Retinal pigment epithelial cell (primary cell): ENCODE measurements around the gene PLD4.

ENCODE experiments used
- DNase-seq: peaks from one replicate; pipeline ENCODE4 v3.0.0-alpha.2; 2010; ENCODE audit warnings: low read depth
- H3K4me3 ChIP-seq: 2 replicates; pipeline ENCODE4 v1.5.1; 2011; ENCODE audit warnings: mild to moderate bottlenecking, low read length, control low read depth, moderate library complexity
- CTCF ChIP-seq: conservative IDR thresholded peaks from 2 replicates; pipeline ENCODE4 v1.5.1; 2011; ENCODE audit warnings: low read depth, low read length, control low read depth, inconsistent platforms

Gene PLD4

GRCh38 chr14:104892531-104893434 lies 31.9 kb upstream of the PLD4 start:
- no peak for TF ChIP-seq CTCF
- DNase-seq = no peak
- no peak overlapping the region for H3K4me3 ChIP-seq

GRCh38 chr14:104893435-104894207 lies 31.1 kb upstream of the PLD4 start:
- TF ChIP-seq CTCF = no peak
- H3K4me3 ChIP-seq = no peak overlapping the region
- DNase-seq = no peak

- TF ChIP-seq CTCF = no peak
- H3K4me3 ChIP-seq = no peak overlapping the region
- DNase-seq = no peak
Observed at GRCh38 chr14:104894331-104895206, 30.1 kb upstream of the PLD4 start.

GRCh38 chr14:104895207-104895785 lies 29.4 kb upstream of the PLD4 start:
- H3K4me3 ChIP-seq = no peak overlapping the region
- no peak for TF ChIP-seq CTCF

GRCh38 chr14:104895786-104896661 lies 28.7 kb upstream of the PLD4 start:
- no peak for TF ChIP-seq CTCF
- no peak overlapping the region for H3K4me3 ChIP-seq
- DNase-seq = no peak

More at GRCh38 chr14:104895207-104895785, 29.4 kb upstream of the PLD4 start:
- no peak for DNase-seq
